Putamen (tissue), 1 donor: ENCODE results near the gene ADH1C.
"Not testable (repeated sequence)": the region's sequence is repeated elsewhere in the genome, so short reads cannot be mapped to it uniquely, and the experiment has no call there.

Experiments
- DNase-seq: peaks from one replicate; pipeline ENCODE4 v3.0.0-alpha.2; 2016; ENCODE audit warnings: low spot score

Gene ADH1C

GRCh38 chr4:99352602-99353537 is at the start of gene ADH1C:
Gene ADH1C, minus strand, starts transcription at chr4:99352746. Its CDS starts 71 bp downstream, at chr4:99352675.
- DNase-seq, result no peak

DNA sequence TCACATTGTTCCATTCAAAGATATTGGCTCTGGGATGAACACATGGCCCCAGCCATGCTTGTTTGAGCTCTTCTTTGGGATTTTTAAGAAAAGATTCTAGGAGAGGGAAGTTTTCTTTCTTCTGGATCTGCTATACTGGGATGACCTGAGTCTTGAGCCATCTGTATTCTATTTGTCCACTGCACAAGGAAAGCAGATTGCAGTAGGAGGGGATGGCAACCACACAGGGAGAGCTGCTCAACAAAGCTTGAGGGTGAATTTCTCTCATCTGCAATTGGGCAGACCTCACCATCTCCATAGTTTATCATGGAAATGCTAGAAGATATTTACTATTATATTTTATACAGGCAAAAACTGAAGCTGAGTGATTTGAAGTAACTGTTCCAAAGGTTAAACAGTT is 48.3 kb upstream of the ADH1C start:
- no peak for DNase-seq

- no peak for DNase-seq
These were observed 46.5 kb upstream of the ADH1C start for GRCh38 chr4:99399017-99399416.

DNA sequence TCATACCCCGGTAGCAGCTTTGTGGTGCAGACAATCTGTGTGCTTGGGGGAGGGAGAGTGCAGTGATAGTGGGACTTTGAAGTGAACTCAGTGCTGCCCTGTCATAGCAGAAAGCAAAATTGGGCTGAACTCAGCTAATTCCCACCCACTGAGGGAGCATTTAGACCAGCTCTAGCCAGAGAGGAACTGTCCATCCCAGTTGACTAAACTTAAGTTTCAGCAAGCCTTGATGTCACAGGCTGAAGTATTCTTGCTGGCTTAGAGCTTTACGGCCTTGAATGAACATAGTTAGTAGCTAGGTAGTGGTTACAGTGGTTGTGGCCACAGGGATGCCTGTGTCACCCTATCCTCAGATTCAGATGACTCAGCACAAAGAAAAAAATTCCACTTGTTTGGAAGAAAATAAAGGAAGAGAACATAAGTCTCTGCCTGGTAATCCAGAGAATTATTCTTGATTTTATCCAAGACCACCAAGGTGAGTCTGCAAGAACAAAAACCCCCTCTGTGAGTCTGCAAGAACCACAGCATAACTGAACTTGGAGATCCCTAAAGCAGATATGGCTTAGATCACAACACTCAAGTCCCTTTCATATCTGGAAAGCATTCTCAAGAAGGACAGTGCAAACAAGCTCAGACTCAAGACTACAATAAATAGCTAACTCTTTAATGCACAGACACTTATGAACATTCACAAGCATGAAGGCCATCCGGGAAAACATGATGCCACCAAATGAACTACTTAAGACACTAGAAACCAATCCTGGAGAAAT is 43.2 kb upstream of the ADH1C start:
- DNase-seq, result no peak

DNA sequence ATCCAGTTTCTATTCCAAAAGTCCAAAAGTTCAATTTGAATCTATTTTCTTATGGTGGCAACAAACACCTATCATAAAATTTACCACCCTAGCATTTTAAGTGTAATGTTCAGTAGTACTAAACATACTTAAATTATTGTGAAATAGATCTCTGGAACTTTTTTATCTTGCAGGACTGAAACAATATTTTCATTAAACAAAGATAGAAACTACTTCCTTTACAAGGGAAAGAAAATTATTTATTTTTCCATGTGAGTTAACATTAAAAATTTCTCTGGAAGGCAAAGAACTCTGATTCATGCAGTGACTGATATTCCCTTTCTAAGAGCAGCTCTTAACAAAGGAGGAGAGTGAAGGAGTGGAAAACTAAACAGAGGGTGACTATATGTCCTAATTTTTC is 42.4 kb upstream of the ADH1C start:
- no peak for DNase-seq

GRCh38 chr4:99390055-99390454 is 37.5 kb upstream of the ADH1C start:
- DNase-seq, result no peak

DNA sequence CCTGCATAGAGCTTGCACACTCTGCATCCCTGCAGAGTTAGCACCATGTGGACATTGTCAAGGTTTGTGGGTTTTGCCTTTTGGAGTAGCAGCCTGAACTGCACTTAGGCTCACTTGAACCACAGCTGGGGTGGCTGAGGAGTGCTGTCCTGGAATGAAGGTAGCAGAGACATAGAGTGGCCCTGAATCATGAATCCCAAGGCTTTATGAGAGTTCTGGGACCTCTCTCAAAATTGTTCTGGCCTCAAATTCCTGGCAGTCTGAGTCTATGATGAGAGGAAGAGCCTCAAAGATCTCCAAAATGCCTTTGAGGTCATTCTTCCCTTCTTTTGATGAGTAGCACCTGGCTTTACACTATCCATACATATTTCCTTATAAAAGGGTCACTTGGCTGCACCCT is 37.1 kb upstream of the ADH1C start:
- no peak for DNase-seq

DNA sequence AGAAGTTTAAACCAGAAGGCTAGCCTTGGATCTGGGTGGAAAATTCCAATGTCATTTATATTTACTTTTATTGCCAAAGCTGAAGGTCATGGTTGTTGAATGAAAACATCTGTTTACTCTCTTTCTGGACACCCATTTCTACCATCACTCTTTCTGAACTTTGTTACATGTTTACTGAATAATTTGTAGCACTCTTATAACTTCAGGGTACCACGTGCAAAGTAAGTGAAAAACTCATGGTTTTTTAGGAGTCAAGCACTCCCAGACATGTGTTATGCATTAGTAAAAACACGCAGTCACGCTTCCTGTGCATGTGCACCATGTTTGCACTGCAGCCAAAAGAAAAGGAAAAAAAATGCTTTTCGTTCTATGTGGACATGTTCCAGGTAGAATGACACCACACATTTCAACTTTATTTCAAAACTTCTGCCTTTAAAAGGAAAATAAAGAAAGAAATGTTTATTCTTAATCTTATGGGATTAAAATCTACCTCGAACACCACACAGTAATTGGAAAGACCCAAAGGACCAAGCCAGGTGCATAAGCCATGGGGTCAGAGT is 31.4 kb upstream of the ADH1C start:
- DNase-seq, result no peak

DNA sequence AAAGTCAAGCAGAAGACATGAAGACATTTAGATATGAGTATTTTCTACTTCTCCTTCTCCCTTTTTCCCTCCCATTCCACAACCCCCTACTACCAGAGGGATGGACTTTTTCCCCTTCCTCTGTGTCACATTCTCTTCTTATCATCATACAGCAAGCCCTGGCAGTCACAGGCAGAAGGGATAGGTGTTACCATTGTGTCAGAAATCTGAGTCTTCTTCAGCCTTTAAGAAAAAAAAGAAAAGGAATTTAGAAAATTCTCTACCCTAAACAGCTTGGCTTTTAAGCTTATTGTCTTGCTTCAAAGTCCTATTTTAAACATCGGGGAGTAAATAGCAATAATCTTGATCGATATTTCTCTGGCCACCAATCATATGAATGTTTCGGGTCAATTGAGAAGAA is 30.9 kb upstream of the ADH1C start:
- DNase-seq, result no peak

DNA sequence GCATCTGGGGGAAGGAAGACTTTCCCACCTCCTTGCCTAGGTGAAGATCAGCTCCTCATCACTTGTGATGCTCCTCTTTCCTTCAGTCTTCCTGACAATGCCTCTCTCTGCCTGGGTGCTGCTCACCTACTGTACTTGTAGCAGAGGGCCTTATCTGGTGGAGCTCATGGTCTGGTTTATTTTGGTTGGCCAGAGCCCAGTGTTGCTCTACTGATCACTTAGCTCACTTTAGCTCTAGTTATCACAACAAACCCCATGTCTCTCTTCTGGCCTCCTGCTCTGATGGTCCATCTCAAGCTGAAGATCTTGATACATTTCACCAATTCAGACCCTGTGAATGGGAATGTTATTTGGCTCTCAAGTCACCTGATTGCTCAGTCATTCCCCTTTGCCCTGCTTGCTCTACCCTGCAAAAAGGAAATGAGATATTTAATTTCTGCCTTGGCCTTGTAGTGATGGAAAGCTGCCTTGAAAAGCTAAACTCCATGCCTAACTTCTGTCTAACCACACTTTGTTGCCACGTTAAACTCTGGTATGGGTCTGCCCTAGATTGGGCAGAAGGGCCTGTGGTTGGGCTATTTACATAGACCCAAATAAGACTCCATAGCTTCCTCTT is 30.3 kb upstream of the ADH1C start:
- no peak for DNase-seq

DNA sequence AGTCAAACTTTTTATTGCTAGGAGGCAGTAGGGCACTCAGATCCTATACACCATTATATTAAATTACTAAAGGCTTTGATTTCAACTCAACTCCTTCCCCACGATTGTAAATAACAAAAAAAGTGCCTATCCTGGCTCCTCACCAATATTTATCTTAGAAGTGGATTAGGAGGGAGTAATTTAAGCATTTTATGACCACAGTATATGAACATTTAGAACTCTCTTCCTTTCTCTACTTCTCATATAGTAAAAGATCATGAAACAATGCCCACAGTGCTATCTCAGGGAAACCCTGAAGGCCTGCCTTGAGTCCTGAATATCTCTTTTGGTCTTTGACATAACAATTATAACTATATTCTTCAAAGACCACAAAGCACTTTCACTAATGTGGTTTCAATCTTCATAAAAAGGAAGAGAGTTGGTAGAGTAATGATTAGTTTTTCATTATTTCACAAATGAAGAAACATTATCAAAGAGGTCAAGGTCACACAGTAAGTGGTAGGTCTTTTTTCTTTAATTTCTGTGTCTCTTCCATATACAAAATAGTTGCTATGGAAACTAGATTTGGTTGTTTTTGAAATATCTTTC is 29.1 kb upstream of the ADH1C start:
- DNase-seq, result no peak

- no peak for DNase-seq
These were observed 27.0 kb upstream of the ADH1C start for GRCh38 chr4:99379571-99379970.

GRCh38 chr4:99378876-99379275 is 26.3 kb upstream of the ADH1C start:
- DNase-seq, result no peak

- not testable (repeated sequence) for DNase-seq
These were observed 24.8 kb upstream of the ADH1C start for GRCh38 chr4:99377341-99377740.

DNA sequence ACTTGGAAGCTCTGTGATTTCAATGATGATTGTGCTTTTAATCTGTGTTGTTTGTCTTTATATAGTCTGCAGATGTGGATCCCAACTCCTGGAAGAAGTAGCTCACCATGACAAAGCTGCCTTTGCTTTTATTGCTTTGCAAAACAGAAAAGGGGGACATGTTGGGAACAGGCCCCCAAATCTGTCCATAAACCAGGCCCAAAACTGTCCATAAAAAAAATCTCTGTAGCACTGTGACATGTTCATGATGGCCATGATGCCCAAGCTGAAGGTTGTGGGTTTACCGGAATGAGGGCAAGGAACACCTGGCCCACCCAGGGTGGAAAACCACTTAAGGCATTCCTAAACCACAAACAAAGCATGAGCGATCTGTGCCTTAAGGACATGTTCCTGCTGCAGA is 19.9 kb upstream of the ADH1C start:
- not testable (repeated sequence) for DNase-seq

DNA sequence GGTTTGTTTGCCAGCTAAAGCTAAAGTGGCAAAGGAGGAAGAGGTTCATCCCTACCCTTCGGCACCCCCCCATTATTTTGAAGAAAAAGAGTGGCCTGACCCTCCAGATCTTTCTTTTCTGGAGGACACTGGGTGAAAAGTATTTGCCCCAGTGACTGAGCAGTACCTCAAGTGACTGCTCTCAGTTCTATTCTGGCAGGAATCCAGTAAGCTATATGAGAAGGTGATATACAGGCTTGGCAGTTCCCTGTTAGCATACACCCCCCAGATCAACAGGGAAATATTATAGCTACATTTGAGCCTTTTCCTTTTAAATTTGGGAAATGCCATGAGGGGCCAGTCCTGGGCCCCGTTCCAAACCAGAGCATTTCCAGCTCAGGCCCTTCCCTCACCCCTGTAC is 15.3 kb upstream of the ADH1C start:
- DNase-seq, result not testable (repeated sequence)

- DNase-seq, result no peak
These were observed 13.9 kb upstream of the ADH1C start for GRCh38 chr4:99366491-99366890.

DNA sequence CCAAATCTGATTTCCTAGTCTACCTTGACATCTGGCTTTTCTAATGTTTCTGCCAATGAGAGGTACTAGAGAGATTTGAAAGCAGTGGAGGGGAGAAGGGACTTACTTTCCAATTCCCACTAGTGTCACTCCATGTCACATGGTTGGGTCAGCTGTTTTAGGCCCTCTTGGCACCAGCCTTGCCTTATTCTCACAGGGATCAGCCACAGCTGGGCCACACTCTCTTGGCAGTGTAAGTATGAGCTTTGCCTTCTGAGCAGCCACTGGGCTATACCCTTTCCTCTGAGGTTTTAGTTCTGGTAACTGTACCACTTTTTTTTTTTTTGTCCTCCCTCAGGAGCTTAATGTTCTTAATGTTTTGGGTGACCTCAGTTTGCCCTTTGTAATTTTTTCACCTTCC is 10.2 kb upstream of the ADH1C start:
- no peak for DNase-seq

GRCh38 chr4:99361899-99362275 is 9.3 kb upstream of the ADH1C start:
- no peak for DNase-seq

DNA sequence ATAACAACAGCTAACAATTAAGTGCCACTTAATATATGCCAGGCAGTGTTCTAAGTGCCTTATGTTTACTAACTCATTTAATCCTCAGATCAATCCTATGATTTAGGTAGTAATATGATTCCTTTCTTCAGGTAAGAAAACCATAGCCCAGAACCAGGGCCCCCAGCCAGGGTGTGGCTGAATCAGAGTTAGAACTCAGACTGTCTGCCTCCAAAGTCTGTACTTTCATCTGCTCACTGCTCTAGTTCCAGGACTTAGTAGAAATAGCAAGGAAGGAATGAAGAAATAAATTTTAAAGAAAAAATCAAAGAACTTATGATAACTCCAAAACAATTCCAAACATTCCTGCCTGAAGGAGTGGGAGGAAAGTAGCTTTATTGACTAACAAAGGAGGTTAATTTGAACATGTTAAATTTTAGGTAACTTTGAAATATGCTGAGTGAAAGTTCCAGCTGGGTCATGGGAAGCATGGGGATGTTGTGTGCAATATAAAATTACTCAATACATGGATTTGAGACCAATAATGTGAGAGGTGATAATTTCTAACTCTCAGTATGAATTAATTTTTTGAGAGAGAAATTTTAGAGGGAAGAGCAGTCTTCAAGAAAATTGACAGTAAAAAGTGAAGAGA is 8.8 kb upstream of the ADH1C start:
- DNase-seq, result no peak

DNA sequence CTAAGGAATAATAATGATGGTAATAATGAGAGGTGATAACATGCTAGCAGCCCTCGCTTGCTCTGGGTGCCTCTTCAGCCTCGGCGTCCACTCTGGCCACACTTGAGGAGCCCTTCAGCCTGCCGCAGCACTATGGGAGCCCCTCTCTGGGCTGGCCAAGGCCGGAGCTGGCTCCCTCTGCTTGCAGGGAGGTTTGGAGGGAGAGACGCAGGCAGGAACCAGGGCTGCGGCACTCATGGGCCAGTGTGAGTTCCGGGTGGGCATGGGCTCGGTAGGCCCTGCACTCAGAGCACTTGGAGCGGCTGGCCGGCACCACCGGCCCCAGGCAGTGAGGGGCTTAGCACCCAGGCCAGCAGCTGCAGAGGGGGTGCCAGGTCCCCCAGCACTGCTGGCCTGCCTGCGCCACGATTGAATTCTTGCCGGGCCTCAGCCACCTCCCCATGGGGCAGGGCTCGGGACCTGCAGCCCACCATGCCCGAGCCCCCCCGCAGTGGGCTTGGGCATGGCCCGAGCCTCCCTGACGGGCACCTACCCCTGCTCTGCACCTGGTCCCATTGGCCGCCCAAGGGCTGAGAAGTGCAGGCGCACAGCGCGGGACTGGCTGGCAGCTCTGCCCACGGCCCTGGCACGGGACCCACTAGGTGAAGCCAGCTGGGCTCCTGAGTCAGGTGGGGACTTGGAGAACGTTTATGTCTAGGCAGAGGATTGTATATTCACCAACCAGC is 7.1 kb upstream of the ADH1C start:
- no peak for DNase-seq
